GM12873 (cell line): ENCODE measurements around the gene GSE1.

ENCODE experiments used
- CTCF ChIP-seq: IDR thresholded peaks from 2 replicates; pipeline ENCODE4 v1.5.1; 2012; ENCODE audit warnings: low read depth, mild to moderate bottlenecking, moderate library complexity, low read length, control low read depth; ENCODE audit not compliant: insufficient read depth; ENCODE audit errors: missing control alignments

GSE1 gene

GRCh38 chr16:85593494-85594221, 19.5 kb upstream of the GSE1 start:
- no peak for TF ChIP-seq CTCF

- TF ChIP-seq CTCF = no peak
Measured at GRCh38 chr16:85594273-85594977, 18.7 kb upstream of the GSE1 start.

DNA sequence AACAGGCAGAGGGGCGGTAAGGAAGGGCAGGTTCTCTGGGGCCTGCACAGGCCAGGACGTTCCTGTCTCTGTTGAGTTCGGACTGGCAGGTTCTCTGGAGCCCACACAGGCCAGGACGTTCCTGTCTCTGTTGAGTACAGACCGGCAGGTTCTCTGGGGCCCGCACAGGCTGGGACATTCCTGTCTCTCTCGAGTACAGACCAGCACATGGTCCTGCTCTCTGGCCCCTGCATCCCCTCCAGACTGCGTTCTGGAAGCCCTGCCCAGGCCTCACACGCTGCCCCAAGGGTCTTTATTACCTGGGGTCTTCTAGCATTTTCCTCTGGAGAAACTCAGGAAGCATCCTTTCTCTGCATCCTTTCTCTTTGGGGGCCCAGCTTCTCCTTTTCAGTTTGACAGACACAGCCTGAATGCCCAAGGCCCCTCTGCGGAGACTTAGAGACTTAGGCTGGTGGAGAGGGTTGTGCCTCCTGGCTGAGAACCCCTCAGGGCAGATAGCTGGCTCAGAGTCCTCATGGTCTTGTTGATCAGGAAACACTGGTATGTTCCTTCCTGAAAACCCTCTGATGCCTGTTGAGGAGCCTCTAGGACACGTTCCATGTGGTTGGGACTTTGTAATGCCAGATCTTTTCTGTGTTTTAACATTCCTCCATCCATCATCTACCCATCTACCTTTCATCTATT, 18.0 kb upstream of the GSE1 start:
- no peak for TF ChIP-seq CTCF

DNA sequence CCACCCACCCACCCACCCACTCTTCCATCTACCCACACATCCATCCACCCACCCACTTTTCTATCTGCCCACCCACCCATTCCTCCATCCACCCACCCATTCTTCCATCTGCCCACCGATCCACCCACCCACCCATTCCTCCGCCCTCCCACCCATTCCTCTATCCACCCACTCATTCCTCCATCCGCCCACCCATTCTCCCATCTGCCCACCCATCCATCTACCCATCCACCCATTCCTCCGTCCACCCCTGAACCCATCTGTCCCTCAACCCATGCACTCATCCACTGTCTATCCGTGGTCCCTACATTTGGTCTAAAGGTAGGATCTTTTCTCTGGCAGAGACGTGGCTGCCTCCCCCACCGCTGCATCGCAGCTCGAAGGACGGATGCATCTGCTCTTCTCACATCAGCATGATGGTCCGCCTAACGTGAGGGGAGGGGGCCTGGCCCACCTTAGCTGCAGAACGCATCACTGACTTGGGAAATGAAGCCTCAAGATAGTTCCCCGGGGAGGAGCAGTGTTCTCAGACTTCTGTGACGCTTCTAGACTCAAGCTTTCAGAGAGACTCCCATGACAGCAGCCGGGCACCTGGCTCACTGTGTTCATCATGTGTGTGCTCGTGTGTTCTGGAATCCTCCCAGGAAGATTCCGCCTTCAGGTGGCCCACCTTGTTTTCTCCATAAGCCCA, 17.2 kb upstream of the GSE1 start:
- TF ChIP-seq CTCF = no peak

DNA sequence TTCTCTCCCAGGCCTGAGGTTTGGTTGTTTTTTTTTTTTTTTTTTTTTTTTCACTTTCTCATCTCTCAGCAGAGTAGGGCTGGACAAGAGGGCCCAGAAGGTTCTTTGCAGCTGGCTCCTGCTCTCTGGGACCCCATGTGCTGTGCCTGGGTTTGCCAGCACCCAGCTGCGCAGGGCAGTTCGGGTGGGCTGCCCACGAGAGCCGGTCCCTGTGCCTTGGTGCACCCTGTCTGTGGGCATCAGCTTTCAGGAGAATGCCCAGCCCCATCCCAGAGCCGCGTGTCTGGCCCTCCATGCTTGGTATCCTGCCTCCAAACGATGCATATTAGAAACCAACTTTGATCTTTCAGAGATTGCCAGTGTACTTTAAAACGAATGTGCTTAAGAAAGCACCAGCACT, 15.0 kb upstream of the GSE1 start:
- no peak for TF ChIP-seq CTCF

- TF ChIP-seq CTCF = no peak
Measured at GRCh38 chr16:85600078-85600477, 13.0 kb upstream of the GSE1 start.
